ENCODE measurements around the gene LIMS3. TPM values are rescaled to one million over a fixed set of nuclear protein-coding genes. Genes with fewer than 3 reads are reported as not detected.
"Not testable (repeated sequence)": the region's sequence is repeated elsewhere in the genome, so short reads cannot be mapped to it uniquely, and the experiment has no call there.

The LIMS3 gene, protein sequence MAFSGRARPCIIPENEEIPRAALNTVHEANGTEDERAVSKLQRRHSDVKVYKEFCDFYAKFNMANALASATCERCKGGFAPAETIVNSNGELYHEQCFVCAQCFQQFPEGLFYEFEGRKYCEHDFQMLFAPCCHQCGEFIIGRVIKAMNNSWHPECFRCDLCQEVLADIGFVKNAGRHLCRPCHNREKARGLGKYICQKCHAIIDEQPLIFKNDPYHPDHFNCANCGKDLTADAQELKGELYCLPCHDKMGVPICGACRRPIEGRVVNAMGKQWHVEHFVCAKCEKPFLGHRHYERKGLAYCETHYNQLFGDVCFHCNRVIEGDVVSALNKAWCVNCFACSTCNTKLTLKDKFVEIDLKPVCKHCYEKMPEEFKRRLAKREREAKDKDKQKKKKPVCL
- 3.1 TPM for total RNA-seq
- long read RNA-seq, partial matches to known transcripts, result 0 of 1 reads
- long read RNA-seq, other reads (novel, unspliced or antisense), result 0 of 1 reads

DNA sequence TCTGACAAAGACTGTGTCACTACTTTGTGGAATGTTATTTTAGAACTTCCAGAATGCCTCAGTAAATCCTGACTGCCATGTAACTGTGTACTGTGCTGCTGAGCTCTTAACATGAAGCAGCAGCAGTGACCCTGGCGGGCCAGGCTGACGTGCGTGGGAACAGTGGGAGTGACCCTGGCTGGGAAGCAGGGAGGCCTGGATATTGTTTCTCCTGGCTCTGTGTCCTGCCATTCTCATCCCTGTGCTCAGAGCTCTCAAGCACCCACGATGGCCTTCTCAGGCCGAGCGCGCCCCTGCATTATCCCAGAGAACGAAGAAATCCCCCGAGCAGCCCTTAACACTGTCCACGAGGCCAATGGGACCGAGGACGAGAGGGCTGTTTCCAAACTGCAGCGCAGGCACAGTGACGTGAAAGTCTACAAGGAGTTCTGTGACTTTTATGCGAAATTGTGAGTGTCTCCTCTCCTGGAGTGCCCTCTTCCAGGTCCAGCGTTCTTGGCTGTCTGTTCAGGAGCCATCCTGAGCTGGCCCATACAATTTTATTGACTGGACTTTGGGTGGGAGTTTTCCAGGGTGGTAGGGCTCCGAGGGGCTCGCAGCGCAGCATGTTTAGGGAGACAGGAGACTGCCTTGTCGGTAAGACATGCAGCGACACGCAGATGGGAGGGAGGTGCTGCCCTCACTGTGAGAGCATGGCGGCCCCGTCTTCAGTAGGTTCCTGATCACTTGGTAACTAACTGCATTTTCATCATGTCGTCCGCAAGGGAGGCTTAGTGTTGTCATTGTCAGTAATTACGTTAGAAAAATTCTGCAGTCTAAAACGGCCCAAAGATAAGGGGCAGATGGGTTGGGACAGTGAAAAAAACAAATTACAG is at the start of gene LIMS3:
Gene LIMS3, plus strand, starts transcription at position 227 of the 875 bp plus-strand sequence. Its CDS starts 41 bp downstream, at position 268.
- DNase-seq; H3K4me3 ChIP-seq; H3K9me3 ChIP-seq; intact Hi-C loops (cut with DNase I); H3K36me3 ChIP-seq; H3K4me1 ChIP-seq; H3K27ac ChIP-seq; H3K27me3 ChIP-seq: not testable (repeated sequence)
- peak; percentile 58 for ATAC-seq

GRCh38 chr2:109871129-109871751 is 27.2 kb upstream of the LIMS3 start:
- ATAC-seq, result peak; percentile 97
- H3K4me3 ChIP-seq; intact Hi-C loops (cut with DNase I); H3K4me1 ChIP-seq; H3K36me3 ChIP-seq; DNase-seq; H3K27ac ChIP-seq; H3K27me3 ChIP-seq; H3K9me3 ChIP-seq: not testable (repeated sequence)

GRCh38 chr2:109876625-109877024 is 21.9 kb upstream of the LIMS3 start:
- ATAC-seq; DNase-seq; H3K4me3 ChIP-seq; H3K27me3 ChIP-seq; intact Hi-C loops (cut with DNase I); H3K27ac ChIP-seq; H3K4me1 ChIP-seq; H3K9me3 ChIP-seq; H3K36me3 ChIP-seq: not testable (repeated sequence)

DNA sequence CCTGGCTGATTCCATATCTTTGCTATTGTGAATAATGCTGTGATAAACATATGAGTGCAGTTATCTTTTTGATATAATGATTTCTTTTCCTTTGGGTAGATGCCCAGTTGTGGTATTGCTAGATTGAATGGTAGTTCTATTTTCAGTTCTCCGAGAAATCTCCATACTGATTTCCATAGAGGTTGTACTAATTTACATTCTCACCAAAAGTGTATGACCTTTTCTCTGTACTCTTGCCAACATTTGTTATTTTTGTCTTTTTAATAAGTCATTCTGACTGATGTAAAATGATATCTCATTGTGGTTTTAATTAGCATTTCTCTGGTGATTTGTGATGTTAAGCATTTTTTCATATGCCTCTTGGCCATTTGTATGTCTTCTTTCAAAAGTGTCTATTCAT is 16.4 kb upstream of the LIMS3 start:
- H3K27ac ChIP-seq; H3K36me3 ChIP-seq; H3K4me1 ChIP-seq; DNase-seq; H3K9me3 ChIP-seq; H3K27me3 ChIP-seq; ATAC-seq; intact Hi-C loops (cut with DNase I); H3K4me3 ChIP-seq: not testable (repeated sequence)

- H3K4me1 ChIP-seq; ATAC-seq; H3K9me3 ChIP-seq; H3K27me3 ChIP-seq; H3K36me3 ChIP-seq; H3K4me3 ChIP-seq; DNase-seq; H3K27ac ChIP-seq; intact Hi-C loops (cut with DNase I): not testable (repeated sequence)
Observed at GRCh38 chr2:109888414-109888813, 10.1 kb upstream of the LIMS3 start.

- ATAC-seq, result peak; percentile 63
- H3K36me3 ChIP-seq; H3K9me3 ChIP-seq; H3K4me3 ChIP-seq; H3K27ac ChIP-seq; DNase-seq; H3K4me1 ChIP-seq; H3K27me3 ChIP-seq; intact Hi-C loops (cut with DNase I): not testable (repeated sequence)
Observed at GRCh38 chr2:109889909-109890308, 8.6 kb upstream of the LIMS3 start.

DNA sequence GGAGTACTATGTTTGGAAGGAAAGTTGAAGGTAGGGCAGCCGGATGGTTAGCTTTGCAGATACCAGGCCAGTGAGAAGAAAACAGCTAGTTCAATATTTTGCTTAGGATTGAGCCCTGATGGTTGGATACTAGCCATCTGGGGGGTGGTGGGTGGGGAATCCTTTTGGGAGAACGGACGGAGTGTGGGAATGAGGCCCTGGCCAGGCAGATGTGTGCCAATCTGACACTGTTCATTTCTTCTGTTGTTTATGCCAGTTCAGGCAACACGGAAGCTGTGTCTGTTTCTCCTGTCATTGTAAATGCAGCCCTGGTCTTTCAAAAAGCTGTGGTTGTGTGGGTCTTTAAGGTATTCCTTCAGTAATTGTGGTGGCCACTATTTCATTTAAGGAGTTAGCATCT is 7.5 kb upstream of the LIMS3 start:
- intact Hi-C loops (cut with DNase I); H3K4me3 ChIP-seq; H3K36me3 ChIP-seq; H3K27ac ChIP-seq; DNase-seq; H3K4me1 ChIP-seq; H3K9me3 ChIP-seq; ATAC-seq; H3K27me3 ChIP-seq: not testable (repeated sequence)

GRCh38 chr2:109893736-109894135 is 4.8 kb upstream of the LIMS3 start:
- ATAC-seq, result peak; percentile 43
- DNase-seq; H3K4me3 ChIP-seq; H3K36me3 ChIP-seq; H3K27me3 ChIP-seq; intact Hi-C loops (cut with DNase I); H3K27ac ChIP-seq; H3K4me1 ChIP-seq; H3K9me3 ChIP-seq: not testable (repeated sequence)

- peak; percentile 53 for ATAC-seq
- H3K27me3 ChIP-seq; H3K27ac ChIP-seq; H3K4me1 ChIP-seq; H3K36me3 ChIP-seq; H3K9me3 ChIP-seq; DNase-seq; intact Hi-C loops (cut with DNase I); H3K4me3 ChIP-seq: not testable (repeated sequence)
Observed at GRCh38 chr2:109894141-109894540, 4.3 kb upstream of the LIMS3 start.

DNA sequence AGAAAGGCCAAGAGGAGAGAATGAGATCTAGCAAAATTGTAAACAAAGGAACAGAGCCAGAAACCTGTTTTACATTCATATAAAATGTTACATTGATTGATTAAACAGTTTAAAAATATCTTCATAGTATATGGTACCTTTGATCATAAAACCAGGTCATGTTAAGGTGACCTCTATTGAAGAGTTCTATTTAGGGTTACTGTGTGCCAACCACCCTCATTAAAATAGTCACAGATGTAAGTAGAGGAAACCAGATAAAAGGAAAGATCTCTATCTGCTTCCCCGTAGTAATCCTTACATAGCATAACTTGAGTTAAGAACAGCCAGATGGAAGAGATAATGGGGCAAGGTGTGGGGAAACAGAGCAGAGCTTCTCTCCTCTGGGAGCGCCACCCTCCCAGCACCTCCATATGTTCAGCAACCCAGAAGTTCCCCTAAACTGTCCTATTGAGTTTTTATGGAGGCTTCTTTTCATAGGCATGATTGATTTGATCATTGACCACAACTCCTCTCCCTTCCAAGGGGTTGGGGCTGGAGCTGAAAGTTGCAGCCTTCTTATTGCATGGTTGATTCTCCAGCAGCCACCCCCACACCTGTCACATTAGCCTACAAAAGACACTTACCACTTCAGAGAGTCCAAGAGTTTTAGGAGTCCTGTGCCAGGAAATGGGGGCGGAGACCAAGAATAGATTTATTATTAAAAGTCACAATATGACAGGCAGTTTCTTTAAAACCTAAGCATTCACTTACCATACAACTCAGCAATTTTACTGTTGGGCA is 3.2 kb upstream of the LIMS3 start:
- ATAC-seq; H3K27me3 ChIP-seq; H3K4me3 ChIP-seq; H3K36me3 ChIP-seq; H3K9me3 ChIP-seq; intact Hi-C loops (cut with DNase I); H3K27ac ChIP-seq; DNase-seq; H3K4me1 ChIP-seq: not testable (repeated sequence)

GRCh38 chr2:109896212-109896611 is 2.3 kb upstream of the LIMS3 start:
- intact Hi-C loops (cut with DNase I); H3K36me3 ChIP-seq; H3K4me3 ChIP-seq; DNase-seq; H3K4me1 ChIP-seq; H3K27ac ChIP-seq; H3K27me3 ChIP-seq; H3K9me3 ChIP-seq: not testable (repeated sequence)
- peak; percentile 75 for ATAC-seq

DNA sequence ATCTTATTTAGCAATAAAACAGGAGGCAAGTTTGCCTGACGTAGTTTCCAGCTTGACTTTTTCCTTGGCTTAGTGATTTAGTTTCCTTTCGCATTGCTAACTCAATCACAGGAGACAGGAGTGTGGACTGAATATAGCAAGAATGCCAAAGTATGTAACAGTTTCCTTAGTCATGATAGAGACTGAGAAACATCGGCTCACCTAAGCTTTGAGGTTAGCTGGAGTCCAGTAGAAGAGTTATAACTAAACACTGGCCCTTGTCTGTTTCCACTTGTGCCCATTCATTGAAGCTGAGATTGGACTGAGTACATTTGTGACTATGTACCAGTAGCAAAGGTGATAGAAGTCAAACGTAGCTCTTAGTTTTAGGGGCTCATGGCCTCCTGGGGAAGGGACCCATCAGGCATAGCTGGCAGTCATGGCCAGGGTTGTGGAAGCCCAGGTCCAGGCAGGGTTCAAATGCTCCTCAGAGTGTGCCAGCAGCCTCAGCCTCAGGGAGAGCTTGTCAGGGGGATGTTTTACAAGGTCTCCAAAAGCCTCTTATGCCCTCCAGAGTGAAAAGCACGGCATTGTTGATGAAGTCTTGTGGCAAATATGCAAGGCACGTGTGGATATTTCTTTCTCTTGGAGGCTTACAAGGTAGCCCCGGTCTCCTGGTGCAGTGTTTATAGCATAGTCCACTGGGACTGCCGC is 573 bp upstream of the LIMS3 start:
- ATAC-seq; intact Hi-C loops (cut with DNase I); H3K27me3 ChIP-seq: not testable (repeated sequence)

DNA sequence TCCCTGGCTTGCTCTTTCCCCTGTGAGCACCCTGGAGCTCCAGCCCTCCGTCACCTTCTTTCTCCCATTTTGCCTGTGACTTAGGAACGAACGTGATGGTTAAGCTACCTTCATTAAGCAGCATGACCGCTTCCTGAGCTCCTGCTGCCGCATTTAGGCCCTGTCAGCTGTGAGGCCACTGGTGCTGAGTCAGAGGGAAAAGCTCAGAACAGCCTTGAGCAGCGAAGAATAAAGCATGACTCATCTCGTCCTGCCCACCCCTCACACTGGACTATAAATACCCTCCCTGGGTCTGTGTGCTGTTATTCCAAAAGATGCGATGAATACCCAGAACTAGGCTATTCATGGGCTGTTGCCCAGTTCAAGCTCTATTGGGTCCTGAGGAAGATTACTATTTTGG is 7.3 kb downstream of the LIMS3 start:
- H3K36me3 ChIP-seq; DNase-seq; H3K27me3 ChIP-seq; H3K4me3 ChIP-seq; H3K27ac ChIP-seq; intact Hi-C loops (cut with DNase I); H3K4me1 ChIP-seq; H3K9me3 ChIP-seq: not testable (repeated sequence)
- peak; percentile 46 for ATAC-seq

More for the DNA sequence above, 573 bp upstream of the LIMS3 start:
- H3K9me3 ChIP-seq, H3K27ac ChIP-seq, H3K4me1 ChIP-seq, H3K4me3 ChIP-seq, H3K36me3 ChIP-seq, DNase-seq: not testable (repeated sequence)
